Upper lobe of left lung (tissue), 4 donors: ENCODE data around the gene TNFRSF8.

ENCODE experiments used
- CTCF ChIP-seq, 6 experiments: fragments of 450-650 bp in 4 of 6; fragments of 200-600 bp in 2 of 6; sonication (generic) in 2 of 6; IDR thresholded peaks; one replicate each; pipeline ENCODE4 v1.5.1; 2016 to 2019; ENCODE audit warnings: antibody characterized with exemption in 6 of 6
- EP300 ChIP-seq, 4 donors: sonication (generic); formaldehyde crosslinking; IDR thresholded peaks; one replicate each; pipeline ENCODE4 v1.5.1; 2017; ENCODE audit warnings: antibody characterized with exemption in 4 of 4, control low read depth in 2 of 4
- POLR2A ChIP-seq, 4 donors: fragments of 450-650 bp; IDR thresholded peaks; one replicate each; pipeline ENCODE4 v1.5.1; 2016 to 2017; ENCODE audit warnings: antibody characterized with exemption in 4 of 4, mild to moderate bottlenecking in 2 of 4
- POLR2AphosphoS5 ChIP-seq, 2 donors: sonication (generic); formaldehyde crosslinking; IDR thresholded peaks; one replicate each; pipeline ENCODE4 v1.5.1; 2017; ENCODE audit warnings: antibody characterized with exemption in 2 of 2

DNA sequence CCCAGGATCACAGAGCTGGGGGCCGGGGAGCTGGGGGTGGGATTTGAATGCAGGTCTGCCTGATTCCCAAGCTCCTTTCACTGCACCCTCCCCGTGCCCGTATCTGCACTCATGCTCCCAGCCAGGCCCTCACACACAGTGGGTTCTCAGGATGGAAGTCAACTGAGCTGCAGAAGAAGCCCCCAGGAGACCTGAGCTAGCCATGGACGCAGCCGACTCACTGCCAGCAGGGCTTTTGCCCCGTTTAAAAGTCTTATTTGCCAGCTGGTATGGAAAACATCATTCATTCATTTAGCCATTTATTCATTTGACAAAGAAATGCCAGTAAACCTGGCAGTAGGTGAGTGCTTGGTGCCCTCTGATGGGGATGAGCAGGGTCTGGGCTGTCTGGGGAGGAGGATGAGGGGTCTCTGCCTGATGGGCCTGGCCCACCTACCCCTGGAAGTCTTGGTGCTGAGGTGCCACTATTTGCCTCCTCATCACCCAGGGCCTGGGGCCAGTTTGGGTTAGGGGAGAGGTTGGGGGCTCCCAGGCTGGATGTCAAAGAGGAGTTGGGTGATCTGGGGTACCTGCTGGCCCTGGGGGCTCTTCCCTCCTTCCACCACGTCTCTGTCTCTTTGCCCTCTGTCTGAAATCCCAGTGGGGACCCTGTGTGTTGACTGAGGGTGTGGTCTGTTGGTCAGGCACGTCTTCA, 106.5 kb downstream of the TNFRSF8 start:
- TF ChIP-seq POLR2A (IDR thresholded peaks at IDR 0.05) (no peak), CTCF (IDR thresholded peaks at IDR 0.05) (no peak), POLR2AphosphoS5 (IDR thresholded peaks at IDR 0.05) (no peak), EP300 (IDR thresholded peaks at IDR 0.05) (no peak)
